A549 (cell line): ENCODE results near the gene PEA15. TPM values are rescaled to one million over a fixed set of nuclear protein-coding genes. Genes with fewer than 3 reads are reported as not detected.

ENCODE experiments used
- ATAC-seq, 2 experiments: fragments of 200-7000 bp in 1 of 2; fragments of >200 bp in 1 of 2; cut with Nextera tagmentation in 1 of 2; cut with Tn5 transposase in 1 of 2; 3 replicates each; pipeline versions ENCODE4 v1.8.0 to v1.9.1; 2018 to 2020; ENCODE audit warnings: mild to moderate bottlenecking in 1 of 2, moderate library complexity in 1 of 2
- CTCF ChIA-PET: fragments of 300-600 bp; sonication (Branson Sonifier 250); formaldehyde crosslinking; extraction: SDS; loops from one replicate; lab custom pipeline; 2021; ENCODE audit warnings: antibody characterized with exemption, inconsistent platforms; lab: Yijun Ruan, JAX
- POLR2A ChIA-PET: fragments of 350-600 bp; formaldehyde crosslinking; extraction: SDS; loops from one replicate; lab custom pipeline; 2021; ENCODE audit warnings: antibody characterized with exemption, inconsistent platforms; lab: Yijun Ruan, JAX
- DNase-seq, 2 experiments: peaks; one replicate each; pipeline versions ENCODE4 v3.0.0 to v3.0.0-alpha.2; 2011 to 2016; ENCODE audit warnings: low read depth in 1 of 2, low spot score in 1 of 2
- FAIRE-seq: peaks from 2 replicates; lab custom pipeline; 2011; peaks lifted over from hg19 to GRCh38; lab: Jason Lieb, UNC
- H3K27ac ChIP-seq, 2 experiments: fragments of >200 bp; sonication (Bioruptor Twin); formaldehyde crosslinking; 3 replicates each; pipeline ENCODE4 v1.5.1; 2016 to 2017
- H3K4me1 ChIP-seq: fragments of >200 bp; sonication (Bioruptor Twin); formaldehyde crosslinking; 3 replicates; pipeline ENCODE4 v1.6.1; 2016
- H3K4me2 ChIP-seq: fragments of >200 bp; sonication (Bioruptor Twin); formaldehyde crosslinking; 3 replicates; pipeline ENCODE4 v1.6.1; 2016
- H3K4me3 ChIP-seq: fragments of >200 bp; sonication (Bioruptor Twin); formaldehyde crosslinking; 3 replicates; pipeline ENCODE4 v1.5.1; 2016
- H3K9me3 ChIP-seq: fragments of >200 bp; sonication (Bioruptor Twin); formaldehyde crosslinking; 3 replicates; pipeline ENCODE4 v1.6.1; 2016
- CBX8 ChIP-seq: fragments of 200-600 bp; sonication (generic); IDR thresholded peaks from 2 replicates; pipeline ENCODE4 v1.6.1; 2016
- CEBPB ChIP-seq, 2 experiments: fragments of >200 bp in 1 of 2; sonication (Bioruptor Twin) in 1 of 2; formaldehyde crosslinking in 1 of 2; IDR thresholded peaks; 2 replicates each; pipeline ENCODE4 v1.6.1; 2012 to 2016
- CHD4 ChIP-seq: fragments of 200-600 bp; sonication (generic); IDR thresholded peaks from 2 replicates; pipeline ENCODE4 v1.6.1; 2016; ENCODE audit warnings: antibody characterized with exemption, mild to moderate bottlenecking, borderline replicate concordance
- EHF ChIP-seq: fragments of 250-450 bp; sonication (Bioruptor Pico); IDR thresholded peaks from 2 replicates; pipeline ENCODE4 v1.5.0; 2020; ENCODE audit warnings: mild to moderate bottlenecking
- EP300 ChIP-seq, 2 experiments: fragments of >200 bp; sonication (Bioruptor Twin); formaldehyde crosslinking; IDR thresholded peaks; 2 replicates in 1 of 2; 3 replicates in 1 of 2; pipeline ENCODE4 v1.6.1; 2016 to 2017
- ESRRA ChIP-seq: fragments of 150-350 bp; IDR thresholded peaks from 2 replicates; pipeline ENCODE4 v1.6.1; 2014; ENCODE audit warnings: mild to moderate bottlenecking, low read length, borderline replicate concordance
- FOXS1 ChIP-seq: fragments of 250-450 bp; sonication (Bioruptor Pico); IDR thresholded peaks from 2 replicates; pipeline ENCODE4 v1.5.0; 2020; ENCODE audit warnings: mild to moderate bottlenecking, moderate library complexity
- HOXB13 ChIP-seq: fragments of 250-450 bp; sonication (Bioruptor Pico); IDR thresholded peaks from 2 replicates; pipeline ENCODE4 v1.5.0; 2020; ENCODE audit warnings: low read depth, mild to moderate bottlenecking, moderate library complexity
- HOXB5 ChIP-seq: fragments of 250-450 bp; sonication (Bioruptor Pico); IDR thresholded peaks from 2 replicates; pipeline ENCODE4 v1.5.0; 2020; ENCODE audit warnings: mild to moderate bottlenecking, moderate library complexity
- JUNB ChIP-seq: fragments of >200 bp; sonication (Bioruptor Twin); formaldehyde crosslinking; IDR thresholded peaks from 2 replicates; pipeline ENCODE4 v1.6.1; 2016
- MAZ ChIP-seq: fragments of 150-350 bp; IDR thresholded peaks from 2 replicates; pipeline ENCODE4 v1.6.1; 2014; ENCODE audit warnings: antibody characterized with exemption, low read depth, low read length, borderline replicate concordance
- MYC ChIP-seq: IDR thresholded peaks from 2 replicates; pipeline ENCODE4 v1.6.1; 2012; ENCODE audit warnings: mild to moderate bottlenecking, inconsistent platforms, low read length, improper control_type of control experiment, borderline replicate concordance
- NFE2L2 ChIP-seq: fragments of 150-350 bp; conservative IDR thresholded peaks from 2 replicates; pipeline ENCODE4 v1.6.1; 2014; ENCODE audit warnings: low read length
- POLR2A ChIP-seq: IDR thresholded peaks from 2 replicates; pipeline ENCODE4 v1.6.1; 2012; ENCODE audit warnings: mild to moderate bottlenecking, low read length
- RAD21 ChIP-seq, 2 experiments: fragments of >200 bp in 1 of 2; sonication (Bioruptor Twin) in 1 of 2; formaldehyde crosslinking in 1 of 2; IDR thresholded peaks in 1 of 2; conservative IDR thresholded peaks in 1 of 2; 2 replicates in 1 of 2; 3 replicates in 1 of 2; pipeline ENCODE4 v1.6.1; 2012 to 2018; ENCODE audit warnings: inconsistent platforms in 1 of 2
- RARB ChIP-seq: fragments of 250-450 bp; sonication (Bioruptor Pico); IDR thresholded peaks from 2 replicates; pipeline ENCODE4 v1.8.0; 2021; ENCODE audit warnings: mild to moderate bottlenecking, moderate library complexity
- ZSCAN20 ChIP-seq: fragments of 250-450 bp; sonication (Bioruptor Pico); IDR thresholded peaks from 2 replicates; pipeline ENCODE4 v1.8.0; 2022; ENCODE audit warnings: mild to moderate bottlenecking, moderate library complexity
- WGBS: methylation state at CpG from one replicate; pipeline ENCODE4 v1.1.6; 2017; ENCODE audit errors: missing lambda C conversion rate; 5-methylcytosine and 5-hydroxymethylcytosine counted together
- polyA plus RNA-seq, 4 experiments: library from polyadenylated mRNA; depleted of rRNA in 3 of 4; stranded (reverse); fragments of >200 nt; fragmentation: RNase III in 1 of 4; extraction: RNeasy Plus Mini Kit Qiagen cat#74134 plus additional on column Dnase treatment in 1 of 4; gene quantifications; 2 replicates in 3 of 4; 3 replicates in 1 of 4; pipeline ENCODE4 v1.2.3, GENCODE V29; 2011 to 2017
- TF ChIP-seq, protein P1 (sequence below): fragments of >200 bp; sonication (Bioruptor Twin); formaldehyde crosslinking; IDR thresholded peaks from 3 replicates; pipeline ENCODE4 v1.6.1; 2016

Gene PEA15
- polyA plus RNA-seq, 2 of the 4 experiments (the other 2 are of a cell fraction): 115 to 136 TPM

DNA sequence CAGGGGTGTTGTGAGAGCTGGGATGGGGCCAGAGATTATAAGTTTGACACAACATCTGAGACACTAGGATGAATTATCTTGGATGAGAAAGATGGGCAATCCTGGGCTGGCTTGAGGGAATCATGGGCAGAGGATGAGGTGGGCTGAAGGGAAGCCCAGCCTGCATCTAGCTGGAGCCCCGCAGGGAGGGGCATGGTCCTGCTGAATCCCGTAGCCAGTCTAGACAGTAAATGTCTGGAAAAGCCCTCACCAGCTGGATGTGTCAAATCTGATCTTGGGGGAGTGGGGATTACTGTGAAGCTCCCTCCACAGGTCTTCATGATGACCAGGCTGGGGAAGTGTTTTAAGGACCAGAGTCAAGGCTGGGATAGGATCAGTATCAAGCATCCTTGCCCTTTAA is 18.5 kb upstream of the PEA15 start:
- H3K4me3 ChIP-seq: no peak overlapping the region
- peaks cover 10% of the 10 kb centered on the region; the same call in 2 of the 3 replicates for H3K4me1 ChIP-seq
- no peak for DNase-seq
- ATAC-seq: peak in 1 of 2 experiments; percentile 13; a peak in 1 of 6 replicates
- POLR2A ChIA-PET: no interaction called here
- H3K27ac ChIP-seq: no peak overlapping the region
- TF ChIP-seq HOXB13 (CRISPR knock-in tag): no peak
- TF ChIP-seq FOXS1: no peak
- TF ChIP-seq MYC: no peak
- TF ChIP-seq ESRRA: no peak
- TF ChIP-seq JUNB: no peak
- TF ChIP-seq EHF (CRISPR knock-in tag): no peak
- no peak for TF ChIP-seq ZSCAN20 (CRISPR knock-in tag)
- no peak for TF ChIP-seq CEBPB (IDR thresholded peaks at IDR 0.05)
- no peak for TF ChIP-seq HOXB5 (CRISPR knock-in tag)
- TF ChIP-seq RAD21 (conservative IDR thresholded peaks at IDR 0.05 in 1 of 2, IDR thresholded peaks at IDR 0.05 in 1 of 2): no peak
- no peak for TF ChIP-seq RARB
- TF ChIP-seq NFE2L2: no peak
- TF ChIP-seq POLR2A: no peak
- no peaks in the 10 kb centered on the region for H3K9me3 ChIP-seq
- no peak overlapping the region for H3K4me2 ChIP-seq
- no peak for FAIRE-seq
- CTCF ChIA-PET: interaction anchor here (0.9 to 2.5 kb wide), 7 partner anchors 11 to 103 kb away, joined by 3 to 7 read pairs (median 3); no protein-coding TSS in a partner anchor
- WGBS: 53% methylated on average over 2 of the region's 2 CpGs

DNA sequence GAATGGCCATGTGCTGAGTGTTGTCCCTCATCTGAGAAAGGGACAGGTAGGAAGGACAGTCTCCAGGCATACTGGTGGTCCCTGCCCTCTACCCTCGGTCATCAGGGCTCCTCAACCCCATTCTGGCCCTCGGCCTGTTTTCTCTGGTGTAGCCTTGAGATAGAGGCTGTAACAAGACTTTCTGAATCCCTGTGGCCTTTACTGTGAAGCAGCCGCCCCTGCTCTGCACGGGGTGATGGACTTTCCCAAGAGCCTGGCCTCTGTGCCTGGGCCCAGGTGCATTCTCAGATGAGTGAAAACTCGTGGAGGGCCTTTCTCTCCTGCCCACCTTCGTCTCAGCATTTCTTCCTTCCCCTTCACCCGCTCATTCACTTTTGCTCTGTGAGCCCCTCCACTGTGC is 17.8 kb upstream of the PEA15 start:
- ATAC-seq: no peak
- no peak overlapping the region for H3K4me2 ChIP-seq
- peaks cover 10% of the 10 kb centered on the region; the same call in 2 of the 3 replicates for H3K4me1 ChIP-seq
- no peak for TF ChIP-seq EP300 (IDR thresholded peaks at IDR 0.05)
- TF ChIP-seq CHD4: no peak
- TF ChIP-seq ESRRA: no peak
- no peak for TF ChIP-seq CBX8
- FAIRE-seq: no peak
- DNase-seq: no peak
- ChIA-PET POLR2A (no interaction called here), CTCF (interaction anchor here (1.2 to 6.7 kb wide), 4 partner anchors 22 to 103 kb away, joined by 3 to 69 read pairs (median 6); no protein-coding TSS in a partner anchor)
- 41% methylated on average over 7 of the region's 7 CpGs for WGBS
- no peak overlapping the region for H3K4me3 ChIP-seq
- no peaks in the 10 kb centered on the region for H3K9me3 ChIP-seq
- no peak overlapping the region for H3K27ac ChIP-seq

DNA sequence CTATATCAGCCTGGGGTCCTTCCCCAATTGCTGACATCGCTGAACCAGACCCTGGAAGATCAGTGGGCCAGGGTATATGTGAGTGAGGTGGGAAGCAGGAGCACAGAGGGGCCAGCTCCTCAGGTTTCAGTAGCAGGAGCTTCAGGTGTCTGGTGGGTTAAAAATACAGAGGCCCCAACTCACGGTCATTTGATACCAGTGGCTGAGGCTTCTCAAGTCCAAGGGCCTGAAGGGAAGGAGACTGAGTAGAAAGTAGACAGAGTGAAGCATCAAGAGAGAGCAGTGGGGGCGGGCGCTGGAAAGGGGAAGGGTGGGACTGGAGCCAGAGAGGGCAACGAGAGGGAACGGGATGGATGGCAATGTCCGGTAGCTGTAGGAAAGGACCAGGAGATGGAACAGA is 16.8 kb upstream of the PEA15 start:
- 75% methylated on average over 7 of the region's 7 CpGs for WGBS
- no peak for ATAC-seq
- ChIA-PET CTCF (interaction anchor here (1.4 to 6.7 kb wide), 4 partner anchors 31 to 103 kb away, joined by 4 to 86 read pairs (median 75); no protein-coding TSS in a partner anchor), POLR2A (no interaction called here)
- TF ChIP-seq RAD21 (conservative IDR thresholded peaks at IDR 0.05 in 1 of 2, IDR thresholded peaks at IDR 0.05 in 1 of 2) (no peak), CHD4 (no peak), MAZ (no peak)
- TF ChIP-seq, protein P1, sequence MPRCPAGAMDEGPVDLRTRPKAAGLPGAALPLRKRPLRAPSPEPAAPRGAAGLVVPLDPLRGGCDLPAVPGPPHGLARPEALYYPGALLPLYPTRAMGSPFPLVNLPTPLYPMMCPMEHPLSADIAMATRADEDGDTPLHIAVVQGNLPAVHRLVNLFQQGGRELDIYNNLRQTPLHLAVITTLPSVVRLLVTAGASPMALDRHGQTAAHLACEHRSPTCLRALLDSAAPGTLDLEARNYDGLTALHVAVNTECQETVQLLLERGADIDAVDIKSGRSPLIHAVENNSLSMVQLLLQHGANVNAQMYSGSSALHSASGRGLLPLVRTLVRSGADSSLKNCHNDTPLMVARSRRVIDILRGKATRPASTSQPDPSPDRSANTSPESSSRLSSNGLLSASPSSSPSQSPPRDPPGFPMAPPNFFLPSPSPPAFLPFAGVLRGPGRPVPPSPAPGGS: no peak
- FAIRE-seq: no peak
- H3K4me3 ChIP-seq: no peak overlapping the region
- H3K27ac ChIP-seq: no peak overlapping the region
- no peaks in the 10 kb centered on the region for H3K9me3 ChIP-seq
- H3K4me2 ChIP-seq: no peak overlapping the region
- DNase-seq: no peak
- H3K4me1 ChIP-seq: peaks cover 14% of the 10 kb centered on the region
